HEK293 (cell line): ENCODE data around the gene DGKG.

ENCODE experiments used
- CTCF ChIA-PET: fragments of 350-600 bp; formaldehyde crosslinking; extraction: SDS; loops from one replicate; lab custom pipeline; 2021; ENCODE audit warnings: antibody characterized with exemption; lab: Yijun Ruan, JAX
- POLR2A ChIA-PET: fragments of 300-600 bp; formaldehyde crosslinking; extraction: SDS; loops from one replicate; lab custom pipeline; 2020; ENCODE audit warnings: antibody characterized with exemption, inconsistent platforms; lab: Yijun Ruan, JAX
- H3K27ac ChIP-seq: fragments of 200-500 bp; sonication (Bioruptor generic); 2 replicates; pipeline ENCODE4 v1.5.1; 2014; ENCODE audit warnings: low read depth, low read length, control low read depth, inconsistent platforms; ENCODE audit errors: extremely low read depth
- H3K36me3 ChIP-seq, 2 experiments: fragments of 200-500 bp in 1 of 2; sonication (Bioruptor generic) in 1 of 2; 1 replicate in 1 of 2; 2 replicates in 1 of 2; pipeline ENCODE4 v1.5.1; 2014 to 2017; ENCODE audit warnings: inconsistent platforms in 2 of 2, low read length in 2 of 2; ENCODE audit not compliant: control insufficient read depth in 2 of 2, insufficient read depth in 1 of 2
- H3K4me1 ChIP-seq: fragments of 200-500 bp; sonication (Bioruptor generic); 2 replicates; pipeline ENCODE4 v1.5.1; 2014; ENCODE audit warnings: mild to moderate bottlenecking, low read length, inconsistent platforms; ENCODE audit not compliant: control insufficient read depth, insufficient read depth
- H3K4me3 ChIP-seq: 2 replicates; pipeline ENCODE4 v1.5.1; 2011; ENCODE audit warnings: low read depth, mild to moderate bottlenecking, control low read depth, low read length, moderate library complexity
- H3K9me3 ChIP-seq: fragments of 200-500 bp; sonication (Bioruptor generic); 2 replicates; pipeline ENCODE4 v1.5.1; 2014; ENCODE audit warnings: low read depth, low read length, inconsistent platforms; ENCODE audit not compliant: control insufficient read depth, insufficient read depth
- EGR2 ChIP-seq: fragments of 450-650 bp; formaldehyde crosslinking; IDR thresholded peaks from 2 replicates; pipeline ENCODE4 v1.5.1; 2016; ENCODE audit warnings: low read depth, missing biosample characterization, missing genetic modification characterization
- FEZF1 ChIP-seq: fragments of 450-650 bp; formaldehyde crosslinking; IDR thresholded peaks from 2 replicates; pipeline ENCODE4 v1.5.1; 2016; ENCODE audit warnings: missing biosample characterization, missing genetic modification characterization
- KLF10 ChIP-seq: fragments of 450-650 bp; IDR thresholded peaks from 2 replicates; pipeline ENCODE4 v1.5.1; 2018; ENCODE audit warnings: missing biosample characterization, mild to moderate bottlenecking, missing genetic modification characterization
- KLF17 ChIP-seq: fragments of 450-650 bp; formaldehyde crosslinking; IDR thresholded peaks from 2 replicates; pipeline ENCODE4 v1.5.1; 2016; ENCODE audit warnings: missing biosample characterization, missing genetic modification characterization
- OSR2 ChIP-seq: fragments of 450-650 bp; formaldehyde crosslinking; IDR thresholded peaks from 2 replicates; pipeline ENCODE4 v1.5.1; 2016; ENCODE audit warnings: missing biosample characterization, missing genetic modification characterization
- REST ChIP-seq: fragments of 450-650 bp; formaldehyde crosslinking; IDR thresholded peaks from 2 replicates; pipeline ENCODE4 v1.5.1; 2016; ENCODE audit warnings: missing biosample characterization, missing genetic modification characterization
- ZBTB11 ChIP-seq: fragments of 450-650 bp; formaldehyde crosslinking; conservative IDR thresholded peaks from 2 replicates; pipeline ENCODE4 v1.5.1; 2016; ENCODE audit warnings: low read depth, missing biosample characterization, missing genetic modification characterization
- ZBTB17 ChIP-seq: fragments of 450-650 bp; formaldehyde crosslinking; IDR thresholded peaks from 2 replicates; pipeline ENCODE4 v1.5.1; 2016; ENCODE audit warnings: missing biosample characterization, missing genetic modification characterization
- ZBTB44 ChIP-seq: fragments of 450-650 bp; IDR thresholded peaks from 2 replicates; pipeline ENCODE4 v1.5.1; 2018; ENCODE audit warnings: missing biosample characterization, mild to moderate bottlenecking, missing genetic modification characterization
- ZNF132 ChIP-seq: fragments of 450-650 bp; formaldehyde crosslinking; IDR thresholded peaks from 2 replicates; pipeline ENCODE4 v1.5.1; 2017; ENCODE audit warnings: missing biosample characterization, missing genetic modification characterization, borderline replicate concordance
- ZNF239 ChIP-seq: fragments of 450-650 bp; formaldehyde crosslinking; IDR thresholded peaks from 2 replicates; pipeline ENCODE4 v1.5.1; 2016; ENCODE audit warnings: missing biosample characterization, missing genetic modification characterization
- ZNF274 ChIP-seq, 2 experiments: fragments of 200-500 bp in 1 of 2; fragments of 450-650 bp in 1 of 2; sonication (Bioruptor generic) in 1 of 2; formaldehyde crosslinking in 1 of 2; IDR thresholded peaks; 2 replicates each; pipeline versions ENCODE4 v1.5.1 to v1.6.1; 2014 to 2016; ENCODE audit warnings: borderline replicate concordance in 1 of 2, inconsistent platforms in 1 of 2, low read length in 1 of 2, missing biosample characterization in 1 of 2, missing genetic modification characterization in 1 of 2
- ZNF473 ChIP-seq: fragments of 450-650 bp; formaldehyde crosslinking; IDR thresholded peaks from 2 replicates; pipeline ENCODE4 v1.5.1; 2017; ENCODE audit warnings: missing biosample characterization, missing genetic modification characterization
- ZNF521 ChIP-seq: fragments of 450-650 bp; formaldehyde crosslinking; IDR thresholded peaks from 2 replicates; pipeline ENCODE4 v1.5.1; 2017; ENCODE audit warnings: missing biosample characterization, mild to moderate bottlenecking, missing genetic modification characterization
- ZNF785 ChIP-seq: fragments of 450-650 bp; formaldehyde crosslinking; IDR thresholded peaks from 2 replicates; pipeline ENCODE4 v1.5.1; 2016; ENCODE audit warnings: missing biosample characterization, missing genetic modification characterization
- ZNF837 ChIP-seq: fragments of 450-650 bp; formaldehyde crosslinking; IDR thresholded peaks from 2 replicates; pipeline ENCODE4 v1.5.1; 2016; ENCODE audit warnings: missing biosample characterization, missing genetic modification characterization
- ZSCAN4 ChIP-seq: fragments of 450-650 bp; formaldehyde crosslinking; IDR thresholded peaks from 2 replicates; pipeline ENCODE4 v1.5.1; 2017; ENCODE audit warnings: missing biosample characterization, missing genetic modification characterization

Gene DGKG

GRCh38 chr3:186321746-186322145 lies 40.3 kb downstream of the DGKG start:
- ChIA-PET POLR2A (no interaction called here), CTCF (no interaction called here)
- Histone ChIP-seq H3K36me3 (no peaks in the 10 kb centered on the region), H3K27ac (no peak overlapping the region), H3K4me3 (no peak overlapping the region), H3K9me3 (no peaks in the 10 kb centered on the region), H3K4me1 (no peaks in the 10 kb centered on the region)
- no peak for TF ChIP-seq ZNF837 (tag by site-specific recombination)
- TF ChIP-seq KLF17 (tag by site-specific recombination) = no peak
- no peak for TF ChIP-seq ZBTB44 (tag by site-specific recombination)
- no peak for TF ChIP-seq ZNF274 (IDR thresholded peaks at IDR 0.05; ENCODE audit: low read length)
- TF ChIP-seq ZNF274 (tag by site-specific recombination; IDR thresholded peaks at IDR 0.05; ENCODE audit: borderline replicate concordance) = no peak
- no peak for TF ChIP-seq OSR2 (tag by site-specific recombination)
- no peak for TF ChIP-seq FEZF1 (tag by site-specific recombination)
- no peak for TF ChIP-seq ZSCAN4
- TF ChIP-seq REST (tag by site-specific recombination) = no peak
- no peak for TF ChIP-seq ZNF132 (tag by site-specific recombination)
- TF ChIP-seq KLF10 (tag by site-specific recombination) = no peak
- TF ChIP-seq ZNF785 = no peak
- TF ChIP-seq ZBTB11 (tag by site-specific recombination) = no peak
- no peak for TF ChIP-seq ZBTB17 (tag by site-specific recombination)
- no peak for TF ChIP-seq ZNF521 (tag by site-specific recombination)
- TF ChIP-seq ZNF239 (tag by site-specific recombination) = no peak
- no peak for TF ChIP-seq EGR2 (tag by site-specific recombination)
- no peak for TF ChIP-seq ZNF473 (tag by site-specific recombination)
